Left ventricle myocardium superior (tissue), 1 donor: Measurements from ENCODE around the gene TCEANC. TPM values are rescaled to one million over a fixed set of nuclear protein-coding genes. Genes with fewer than 3 reads are reported as not detected.

Experiments
- total RNA-seq: library from RNA; stranded (reverse); fragmentation: NEBNext Ultra II Directional; extraction: Animal tissue kit (Norgen Biotek cat#: 25700); gene quantifications from one replicate; pipeline ENCODE4 v1.2.1, GENCODE V29; 2021
- donor health status: DM: no; HTN: yes; CAD: no; lungs with severe emphysema.

Gene TCEANC
- total RNA-seq, 1 donor from 2014 or later, result 5.9 TPM

Other genes starting within 250 kb of the TCEANC start
- not detected for gene EGFL6, start 83.5 kb upstream of the TCEANC start, total RNA-seq
- gene RAB9A, start 36.0 kb downstream of the TCEANC start, total RNA-seq, result 25.1 TPM
- 6.3 TPM for gene TRAPPC2, start 81.5 kb downstream of the TCEANC start, total RNA-seq
- 7.9 TPM for gene OFD1, start 81.6 kb downstream of the TCEANC start, total RNA-seq
- gene GPM6B, start 164.0 kb downstream of the TCEANC start, total RNA-seq, result 4.7 TPM